ENCODE data around the gene SCFD1.
"Not testable (repeated sequence)": the region's sequence is repeated elsewhere in the genome, so short reads cannot be mapped to it uniquely, and the experiment has no call there.

The SCFD1 gene, protein sequence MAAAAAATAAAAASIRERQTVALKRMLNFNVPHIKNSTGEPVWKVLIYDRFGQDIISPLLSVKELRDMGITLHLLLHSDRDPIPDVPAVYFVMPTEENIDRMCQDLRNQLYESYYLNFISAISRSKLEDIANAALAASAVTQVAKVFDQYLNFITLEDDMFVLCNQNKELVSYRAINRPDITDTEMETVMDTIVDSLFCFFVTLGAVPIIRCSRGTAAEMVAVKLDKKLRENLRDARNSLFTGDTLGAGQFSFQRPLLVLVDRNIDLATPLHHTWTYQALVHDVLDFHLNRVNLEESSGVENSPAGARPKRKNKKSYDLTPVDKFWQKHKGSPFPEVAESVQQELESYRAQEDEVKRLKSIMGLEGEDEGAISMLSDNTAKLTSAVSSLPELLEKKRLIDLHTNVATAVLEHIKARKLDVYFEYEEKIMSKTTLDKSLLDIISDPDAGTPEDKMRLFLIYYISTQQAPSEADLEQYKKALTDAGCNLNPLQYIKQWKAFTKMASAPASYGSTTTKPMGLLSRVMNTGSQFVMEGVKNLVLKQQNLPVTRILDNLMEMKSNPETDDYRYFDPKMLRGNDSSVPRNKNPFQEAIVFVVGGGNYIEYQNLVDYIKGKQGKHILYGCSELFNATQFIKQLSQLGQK

DNA sequence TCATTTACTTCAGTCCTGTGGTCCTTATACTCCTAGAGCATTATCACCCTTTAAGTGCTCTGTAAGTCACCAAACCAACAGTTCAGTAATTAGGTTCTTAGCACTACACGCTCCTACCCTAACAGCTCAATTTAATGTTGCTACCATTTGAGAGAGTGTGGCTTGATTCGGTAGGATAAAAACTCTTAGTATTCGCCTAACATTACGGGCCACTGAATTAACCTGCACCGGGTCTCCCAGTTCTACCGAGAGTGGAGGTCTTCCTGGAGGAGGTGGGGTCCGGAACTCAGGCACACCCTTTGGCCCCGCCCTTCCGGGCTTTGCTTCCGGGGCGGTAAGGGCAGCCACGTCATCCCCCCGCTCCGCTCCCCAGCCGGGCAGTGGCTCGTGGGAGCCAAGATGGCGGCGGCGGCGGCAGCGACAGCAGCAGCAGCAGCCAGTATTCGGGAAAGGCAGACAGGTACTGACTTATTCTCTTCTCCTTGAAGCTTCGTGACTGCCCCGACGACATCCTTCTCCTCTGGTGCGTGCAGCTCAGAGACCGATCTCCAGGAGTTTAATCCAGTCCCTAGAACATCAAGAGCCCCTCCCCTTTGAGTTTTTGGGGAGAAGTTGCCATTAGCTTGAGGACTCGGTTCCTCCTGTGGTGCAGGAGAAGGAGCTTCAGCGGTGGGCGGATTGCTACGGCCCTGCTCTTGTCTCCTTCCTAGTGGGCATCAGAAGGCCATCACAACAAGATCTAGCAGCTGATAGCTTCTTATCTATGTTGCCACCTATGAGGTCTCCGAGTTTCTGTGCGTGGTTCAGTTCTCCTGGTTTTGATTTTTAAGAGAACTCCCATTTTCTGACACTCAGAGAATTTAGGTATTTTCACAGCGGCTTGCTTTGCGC lies at the start of gene SCFD1:
TSS of gene SCFD1 (plus strand) at position 380 of the 891 bp plus-strand sequence. CDS start at position 400, 20 bp downstream.
- peak; percentile 94 for DNase-seq

- DNase-seq = no peak
These were observed 49.3 kb upstream of the SCFD1 start for GRCh38 chr14:30572771-30573170.

- DNase-seq = no peak
These were observed 48.8 kb upstream of the SCFD1 start for GRCh38 chr14:30573226-30573814.

- no peak for DNase-seq
These were observed 48.2 kb upstream of the SCFD1 start for GRCh38 chr14:30573966-30574365.

GRCh38 chr14:30574777-30575176 lies 47.3 kb upstream of the SCFD1 start:
- DNase-seq = not testable (repeated sequence)

- DNase-seq = not testable (repeated sequence)
These were observed 45.8 kb upstream of the SCFD1 start for GRCh38 chr14:30576333-30576732.

GRCh38 chr14:30580616-30581282 lies 41.4 kb upstream of the SCFD1 start:
- no peak for DNase-seq

DNA sequence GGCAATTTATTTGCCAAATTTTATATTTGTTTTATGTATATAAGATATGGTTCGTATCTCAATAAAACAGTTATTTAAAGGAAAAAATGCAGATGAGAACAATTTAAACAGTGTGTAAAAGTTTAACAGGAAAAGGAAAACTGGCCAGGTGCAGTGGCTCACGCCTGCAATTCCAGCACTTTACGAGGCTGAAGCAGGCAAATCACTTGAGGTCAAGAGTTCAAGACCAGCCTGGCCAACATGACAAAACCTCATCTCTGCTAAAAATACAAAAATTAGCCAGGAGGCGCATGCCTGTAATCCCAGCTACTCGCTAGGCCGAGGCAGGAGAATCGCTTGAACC lies 40.9 kb upstream of the SCFD1 start:
- no peak for DNase-seq

- DNase-seq = no peak
These were observed 39.7 kb upstream of the SCFD1 start for GRCh38 chr14:30582376-30582775.

DNA sequence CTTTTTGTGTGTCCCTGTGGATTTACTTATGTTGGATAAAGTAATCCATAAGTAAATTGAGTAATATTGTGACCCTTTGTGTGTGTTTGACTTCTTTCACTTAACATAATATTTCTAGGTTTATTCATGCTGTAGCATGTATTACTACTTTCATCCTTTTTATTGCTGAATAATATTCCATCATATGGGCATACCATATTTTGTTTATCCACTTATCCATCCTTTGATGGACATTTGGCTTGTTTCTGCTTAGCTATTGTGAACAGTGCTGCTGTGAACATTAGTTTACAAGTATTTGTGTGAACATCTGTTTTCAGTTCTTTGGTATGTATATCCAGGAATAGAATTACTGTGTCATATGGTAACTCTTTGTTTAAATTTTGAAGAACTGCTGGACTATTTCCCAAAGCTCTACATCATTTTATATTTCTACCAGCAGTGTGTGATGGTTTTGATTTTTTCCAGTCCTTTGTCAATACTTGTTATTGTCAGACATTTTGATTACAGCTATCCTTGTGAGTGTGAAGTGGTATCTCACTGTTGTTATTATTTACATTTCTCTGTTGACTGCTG lies 38.0 kb upstream of the SCFD1 start:
- no peak for DNase-seq

- DNase-seq = no peak
These were observed 36.9 kb upstream of the SCFD1 start for GRCh38 chr14:30585204-30585603.

DNA sequence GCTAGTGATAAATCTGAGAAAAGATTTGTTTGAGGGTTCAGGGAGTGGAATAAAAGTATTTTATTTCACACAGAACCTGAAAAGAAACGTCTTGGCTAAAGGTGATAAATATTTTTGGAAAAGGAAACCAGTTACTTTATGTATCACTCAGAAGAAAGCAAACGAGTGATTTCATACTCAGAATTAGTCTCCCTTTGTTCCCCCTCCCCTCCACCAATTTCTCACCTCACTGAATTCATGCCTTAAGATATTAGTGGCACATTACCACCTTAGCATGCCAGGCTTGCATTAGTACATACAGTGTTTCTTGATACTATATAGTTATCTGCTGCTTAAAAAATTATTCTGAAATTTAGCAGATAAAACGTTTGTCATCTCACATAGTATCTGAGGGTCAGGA lies 35.0 kb upstream of the SCFD1 start:
- no peak for DNase-seq

DNA sequence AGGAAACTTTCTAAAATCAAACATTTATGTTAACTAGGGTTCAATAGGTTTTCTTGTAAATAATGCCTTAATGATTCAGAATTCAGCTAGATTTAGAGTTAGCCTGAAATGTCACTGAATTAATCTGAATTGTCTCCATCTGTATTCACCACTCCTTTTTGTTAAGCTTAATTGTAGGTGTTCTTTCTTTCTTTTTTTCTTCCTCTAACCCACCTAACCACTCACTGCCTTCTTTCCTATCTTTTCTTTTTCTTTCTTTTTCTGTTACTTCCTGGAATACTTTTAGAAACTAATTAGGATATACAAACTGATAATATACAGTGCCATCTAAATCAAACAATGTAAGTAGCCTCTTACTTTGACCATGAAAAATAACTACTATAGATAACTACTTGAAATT lies 33.2 kb upstream of the SCFD1 start:
- no peak for DNase-seq

DNA sequence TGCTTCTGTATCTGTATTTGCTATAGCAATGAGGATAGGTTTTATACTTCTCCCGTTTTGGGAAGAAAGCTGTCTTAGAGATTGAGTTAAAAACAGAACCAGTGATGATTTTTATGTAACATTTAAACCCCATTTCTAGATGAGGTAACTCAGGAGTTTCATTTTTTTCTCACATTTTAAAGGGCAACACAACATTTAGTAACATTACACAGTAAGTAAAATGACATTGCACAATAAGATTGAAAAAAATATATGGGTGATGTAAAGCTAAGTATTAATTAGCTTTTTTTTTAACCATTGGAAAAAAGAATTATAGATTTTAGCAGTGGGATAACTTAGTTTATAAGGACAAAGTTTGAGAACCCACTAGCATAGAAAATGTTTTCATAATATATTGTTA lies 25.2 kb upstream of the SCFD1 start:
- DNase-seq = no peak

DNA sequence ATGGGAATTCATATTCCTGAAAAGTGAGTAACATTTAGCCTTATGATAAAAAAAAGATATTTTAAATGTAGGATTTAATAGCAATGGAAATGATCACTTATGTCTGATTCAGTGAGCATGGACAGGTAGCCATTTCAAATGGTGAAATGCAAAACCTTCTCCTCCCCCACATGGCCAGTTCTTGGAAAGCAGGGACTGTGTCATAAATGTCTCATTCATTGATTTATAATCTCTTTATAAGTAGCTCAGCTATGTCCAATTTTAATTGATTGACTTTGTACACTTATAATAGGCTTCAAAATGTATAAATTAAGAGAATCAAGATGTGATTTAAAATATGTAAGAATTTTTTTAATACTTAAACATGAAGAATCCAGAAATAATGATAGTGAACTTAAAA lies 24.6 kb upstream of the SCFD1 start:
- no peak for DNase-seq

- DNase-seq = no peak
These were observed 20.9 kb upstream of the SCFD1 start for GRCh38 chr14:30600922-30601918.

GRCh38 chr14:30603402-30603801 lies 18.7 kb upstream of the SCFD1 start:
- DNase-seq = no peak

GRCh38 chr14:30604696-30605095 lies 17.4 kb upstream of the SCFD1 start:
- DNase-seq = not testable (repeated sequence)

DNA sequence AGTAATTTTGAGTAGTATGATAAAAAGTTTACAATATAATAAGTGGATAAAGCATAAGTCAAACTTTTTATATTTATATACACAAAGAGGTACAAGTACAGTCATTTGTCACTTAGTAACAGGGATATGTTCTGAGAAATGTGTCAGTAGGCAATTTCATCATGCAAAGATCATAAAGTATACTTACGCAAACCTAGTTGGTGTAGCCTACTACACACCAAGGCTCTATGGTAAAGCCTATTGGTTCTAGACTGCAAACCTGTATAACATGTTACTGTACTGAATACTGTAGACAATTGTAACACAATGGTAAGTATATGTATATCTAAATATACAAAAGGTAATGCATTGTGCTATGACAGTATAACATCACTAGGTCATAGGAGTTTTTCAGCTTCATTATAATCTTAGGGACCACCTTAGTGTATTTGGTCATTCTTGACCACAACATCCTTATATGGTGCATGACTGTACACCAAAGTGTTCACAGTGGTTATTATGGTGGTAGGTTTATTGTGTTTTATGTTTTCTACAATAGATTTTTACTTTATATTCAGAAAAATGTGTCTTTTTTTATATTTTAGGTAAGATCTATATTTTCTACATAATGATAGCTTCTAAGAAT lies 14.9 kb upstream of the SCFD1 start:
- no peak for DNase-seq

- DNase-seq = no peak
These were observed 13.5 kb upstream of the SCFD1 start for GRCh38 chr14:30608533-30609006.
